ENCODE results near the gene RAB4A. TPM values are rescaled to one million over a fixed set of nuclear protein-coding genes. Genes with fewer than 3 reads are reported as not detected.

RAB4A gene
- total and polyA plus RNA-seq, 2 of the 4 experiments (the other 2 are of a cell fraction) = 25.6 to 26.2 TPM

- H3K18ac ChIP-seq (ENCODE audit: low read depth, low read length) = no peak overlapping the region
- TF ChIP-seq BHLHE40 (IDR thresholded peaks at IDR 0.05; ENCODE audit: low read depth, low read length) (no peak), MAZ (IDR thresholded peaks at IDR 0.05; ENCODE audit: borderline replicate concordance, low read depth, low read length) (no peak), RFX5 (IDR thresholded peaks at IDR 0.05; ENCODE audit: low read depth, low read length) (no peak), CHD1 (IDR thresholded peaks at IDR 0.05; ENCODE audit: low read depth, low read length) (no peak), FOS (IDR thresholded peaks at IDR 0.05; ENCODE audit: low read depth, low read length) (no peak), MAFK (IDR thresholded peaks at IDR 0.05; ENCODE audit: low read depth, low read length) (no peak), CEBPB (IDR thresholded peaks at IDR 0.05; ENCODE audit: low read depth, low read length) (no peak), SMC3 (IDR thresholded peaks at IDR 0.05; ENCODE audit: low read depth, low read length) (no peak), NFE2L2 (IDR thresholded peaks at IDR 0.05; ENCODE audit: low read depth, low read length) (no peak), MXI1 (IDR thresholded peaks at IDR 0.05; ENCODE audit: borderline replicate concordance, low read depth, low read length) (no peak), RAD21 (IDR thresholded peaks at IDR 0.05; ENCODE audit: low read length) (no peak), RCOR1 (IDR thresholded peaks at IDR 0.05; ENCODE audit: insufficient replicate concordance, low read length) (no peak)
- TF ChIP-seq, protein P1, sequence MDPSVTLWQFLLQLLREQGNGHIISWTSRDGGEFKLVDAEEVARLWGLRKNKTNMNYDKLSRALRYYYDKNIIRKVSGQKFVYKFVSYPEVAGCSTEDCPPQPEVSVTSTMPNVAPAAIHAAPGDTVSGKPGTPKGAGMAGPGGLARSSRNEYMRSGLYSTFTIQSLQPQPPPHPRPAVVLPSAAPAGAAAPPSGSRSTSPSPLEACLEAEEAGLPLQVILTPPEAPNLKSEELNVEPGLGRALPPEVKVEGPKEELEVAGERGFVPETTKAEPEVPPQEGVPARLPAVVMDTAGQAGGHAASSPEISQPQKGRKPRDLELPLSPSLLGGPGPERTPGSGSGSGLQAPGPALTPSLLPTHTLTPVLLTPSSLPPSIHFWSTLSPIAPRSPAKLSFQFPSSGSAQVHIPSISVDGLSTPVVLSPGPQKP (IDR thresholded peaks at IDR 0.05; ENCODE audit: borderline replicate concordance, low read depth, low read length) = no peak
- TF ChIP-seq, protein P2, sequence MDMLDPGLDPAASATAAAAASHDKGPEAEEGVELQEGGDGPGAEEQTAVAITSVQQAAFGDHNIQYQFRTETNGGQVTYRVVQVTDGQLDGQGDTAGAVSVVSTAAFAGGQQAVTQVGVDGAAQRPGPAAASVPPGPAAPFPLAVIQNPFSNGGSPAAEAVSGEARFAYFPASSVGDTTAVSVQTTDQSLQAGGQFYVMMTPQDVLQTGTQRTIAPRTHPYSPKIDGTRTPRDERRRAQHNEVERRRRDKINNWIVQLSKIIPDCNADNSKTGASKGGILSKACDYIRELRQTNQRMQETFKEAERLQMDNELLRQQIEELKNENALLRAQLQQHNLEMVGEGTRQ (IDR thresholded peaks at IDR 0.05; ENCODE audit: low read depth, low read length) = no peak
These were observed 17.5 kb upstream of the RAB4A start for GRCh38 chr1:229253151-229253974.

More at GRCh38 chr1:229253151-229253974, 17.5 kb upstream of the RAB4A start:
- Histone ChIP-seq H3K9me1 (ENCODE audit: insufficient read depth, low read length) (no peaks in the 10 kb centered on the region; the same call in 1 of the 2 replicates), H4K20me1 (ENCODE audit: insufficient read depth, low read length) (no peaks in the 10 kb centered on the region), H2BK5ac (ENCODE audit: low read depth, low read length, poor library complexity, severe bottlenecking) (no peak overlapping the region), H3K56ac (ENCODE audit: extremely low read depth, insufficient read depth, low read length) (no peak overlapping the region), H2AK9ac (replicated peaks; ENCODE audit: low read depth, low read length, poor library complexity) (peak overlapping the region; percentile 73), H3K4ac (ENCODE audit: low read depth, low read length) (no peak overlapping the region), H2BK20ac (ENCODE audit: low read depth, low read length) (no peak overlapping the region), H3K14ac (replicated peaks; ENCODE audit: low read depth, low read length) (no peak overlapping the region), H3K79me1 (ENCODE audit: low read depth in 1 of 2, low read length in 2 of 2) (no peaks in the 10 kb centered on the region), H2AK5ac (ENCODE audit: low read depth, low read length) (no peak overlapping the region), H2AFZ (replicated peaks; ENCODE audit: low read length, poor library complexity) (peak overlapping the region; percentile 67), H3K4me3 (ENCODE audit: insufficient read depth, low read depth, low read length) (no peak overlapping the region), H4K8ac (ENCODE audit: low read depth in 2 of 2, low read length in 2 of 2) (no peak overlapping the region), H3K9ac (ENCODE audit: low read depth, low read length) (no peak overlapping the region), H4K5ac (ENCODE audit: low read depth, low read length) (no peak overlapping the region), H2BK120ac (ENCODE audit: low read depth, low read length) (no peak overlapping the region), H4K91ac (ENCODE audit: insufficient read depth, low read depth, low read length) (no peak overlapping the region), H3K4me2 (ENCODE audit: low read depth, low read length) (peak overlapping the region; percentile 22; the same call in 1 of the 2 replicates), H3K9me3 (ENCODE audit: control insufficient read depth, insufficient read depth, low read length) (no peaks in the 10 kb centered on the region), H3K27ac (ENCODE audit: insufficient read depth, low read length) (no peak overlapping the region), H3K23ac (ENCODE audit: low read depth, low read length) (no peak overlapping the region), H3K36me3 (ENCODE audit: control insufficient read depth, insufficient read depth, low read length) (no peaks in the 10 kb centered on the region), H2BK15ac (ENCODE audit: low read depth, low read length) (no peak overlapping the region), H3K27me3 (ENCODE audit: control insufficient read depth, insufficient read depth, low read length) (peaks cover 13% of the 10 kb centered on the region; the same call in 1 of the 2 replicates), H3K4me1 (ENCODE audit: control insufficient read depth, insufficient read depth, low read length) (no peaks in the 10 kb centered on the region)
- ChIA-PET CTCF (interaction anchor here (3.9 kb wide), 1 partner anchor 589 kb away, joined by 23 read pairs; no protein-coding TSS in a partner anchor), POLR2A (ENCODE audit: unreplicated experiment) (no interaction called here)
- in situ Hi-C loops (cut with MboI; ENCODE audit: low sequenced_read_pairs) (loop anchor here (25.0 kb wide), 1 partner anchor 1059 kb away; no protein-coding TSS in a partner anchor), intact Hi-C loops (cut with micrococcal nuclease) (loop anchor here (10.0 kb wide), 2 partner anchors 519 to 1061 kb away; partner anchors contain the start of gene RHOU), dilution Hi-C loops (cut with HindIII; ENCODE audit: low sequenced_read_pairs, unreplicated experiment) (loop anchor here (25.0 kb wide), 1 partner anchor 234 kb away; no protein-coding TSS in a partner anchor)
- ATAC-seq (ENCODE audit: low read depth) (no peak), DNase-seq (peak; percentile 32)
- WGBS, 2 experiments (ENCODE audit: extremely low coverage in 2 of 2, insufficient read length in 1 of 2) = 18% methylated on average over 2 of the region's 13 CpGs; no CpG with 5 or more reads in 1 of the 2 experiments
- no TSS peak for BruUV-seq (replicated peaks)

Data from IMR-90 (cell line).